C4-2B (cell line): ENCODE results near the gene ATP13A3.
"Not testable (repeated sequence)": the region's sequence is repeated elsewhere in the genome, so short reads cannot be mapped to it uniquely, and the experiment has no call there.

Experiments used
- H3K27ac ChIP-seq: fragments of 450-650 bp; 2 replicates; pipeline ENCODE4 v1.5.1; 2017
- CTCF ChIP-seq: fragments of 450-650 bp; conservative IDR thresholded peaks from 2 replicates; pipeline ENCODE4 v1.5.1; 2017; ENCODE audit warnings: mild to moderate bottlenecking
- ZFX ChIP-seq: fragments of 450-650 bp; IDR thresholded peaks from 2 replicates; pipeline ENCODE4 v1.6.1; 2017

ATP13A3 gene

GRCh38 chr3:194521510-194522260 is 34.9 kb upstream of the ATP13A3 start:
- no peak overlapping the region for H3K27ac ChIP-seq
- TF ChIP-seq CTCF (no peak), ZFX (no peak)

GRCh38 chr3:194520682-194521162 is 33.9 kb upstream of the ATP13A3 start:
- H3K27ac ChIP-seq: not testable (repeated sequence)

- not testable (repeated sequence) for H3K27ac ChIP-seq
Measured at GRCh38 chr3:194520201-194520600, 33.4 kb upstream of the ATP13A3 start.

GRCh38 chr3:194518652-194519051 is 31.9 kb upstream of the ATP13A3 start:
- TF ChIP-seq CTCF (no peak), ZFX (no peak)

GRCh38 chr3:194517333-194517732 is 30.5 kb upstream of the ATP13A3 start:
- no peak overlapping the region for H3K27ac ChIP-seq
- TF ChIP-seq CTCF: no peak
- TF ChIP-seq ZFX: no peak

More at GRCh38 chr3:194518652-194519051, 31.9 kb upstream of the ATP13A3 start:
- H3K27ac ChIP-seq: no peak overlapping the region

- no peak overlapping the region for H3K27ac ChIP-seq
- TF ChIP-seq CTCF (no peak), ZFX (no peak)
Measured at GRCh38 chr3:194514626-194515025, 27.8 kb upstream of the ATP13A3 start.

- TF ChIP-seq ZFX (no peak), CTCF (no peak)
- H3K27ac ChIP-seq: no peak overlapping the region
Measured at GRCh38 chr3:194512895-194513601, 26.2 kb upstream of the ATP13A3 start.

- no peak for TF ChIP-seq CTCF
- TF ChIP-seq ZFX: no peak
- no peak overlapping the region for H3K27ac ChIP-seq
Measured at GRCh38 chr3:194508491-194509453, 22.0 kb upstream of the ATP13A3 start.
